ENCODE measurements around the gene C5orf46. TPM values are rescaled to one million over a fixed set of nuclear protein-coding genes. Genes with fewer than 3 reads are reported as not detected.
A peak's percentile ranks its signal among the peaks of the same experiment; 100 is the strongest.

Gene C5orf46
- total RNA-seq, 1 experiment from 2014 or later = not detected

DNA sequence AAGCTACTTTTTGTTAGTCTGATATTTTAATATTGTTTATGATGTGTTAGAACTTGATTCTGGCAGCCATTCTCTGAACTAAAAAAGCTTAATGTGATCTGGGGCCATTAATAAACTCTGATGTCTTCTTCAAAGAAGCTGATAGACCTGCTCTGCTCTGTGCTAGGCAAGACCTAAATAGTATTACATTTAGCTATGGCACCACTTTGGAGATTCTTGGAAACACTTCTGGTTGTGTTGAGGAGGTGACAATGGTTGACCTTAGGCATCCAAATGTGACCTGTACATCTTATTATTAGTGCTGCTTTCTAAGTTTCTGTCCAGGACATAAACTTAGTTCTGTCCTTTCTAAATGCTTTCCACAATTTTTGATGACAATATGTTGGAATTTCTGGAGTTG is 49.5 kb downstream of the C5orf46 start:
- TF ChIP-seq, protein P1, sequence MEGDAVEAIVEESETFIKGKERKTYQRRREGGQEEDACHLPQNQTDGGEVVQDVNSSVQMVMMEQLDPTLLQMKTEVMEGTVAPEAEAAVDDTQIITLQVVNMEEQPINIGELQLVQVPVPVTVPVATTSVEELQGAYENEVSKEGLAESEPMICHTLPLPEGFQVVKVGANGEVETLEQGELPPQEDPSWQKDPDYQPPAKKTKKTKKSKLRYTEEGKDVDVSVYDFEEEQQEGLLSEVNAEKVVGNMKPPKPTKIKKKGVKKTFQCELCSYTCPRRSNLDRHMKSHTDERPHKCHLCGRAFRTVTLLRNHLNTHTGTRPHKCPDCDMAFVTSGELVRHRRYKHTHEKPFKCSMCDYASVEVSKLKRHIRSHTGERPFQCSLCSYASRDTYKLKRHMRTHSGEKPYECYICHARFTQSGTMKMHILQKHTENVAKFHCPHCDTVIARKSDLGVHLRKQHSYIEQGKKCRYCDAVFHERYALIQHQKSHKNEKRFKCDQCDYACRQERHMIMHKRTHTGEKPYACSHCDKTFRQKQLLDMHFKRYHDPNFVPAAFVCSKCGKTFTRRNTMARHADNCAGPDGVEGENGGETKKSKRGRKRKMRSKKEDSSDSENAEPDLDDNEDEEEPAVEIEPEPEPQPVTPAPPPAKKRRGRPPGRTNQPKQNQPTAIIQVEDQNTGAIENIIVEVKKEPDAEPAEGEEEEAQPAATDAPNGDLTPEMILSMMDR (conservative IDR thresholded peaks at IDR 0.05; ENCODE audit: low read depth, low read length) = no peak
- TF ChIP-seq EZH2 (IDR thresholded peaks at IDR 0.05; ENCODE audit: borderline replicate concordance, low read depth, low read length, poor library complexity, severe bottlenecking) = no peak
- no peaks in the 10 kb centered on the region for H3K27me3 ChIP-seq (replicated peaks; ENCODE audit: insufficient read depth, low read depth, low read length, poor library complexity)
- no peaks in the 10 kb centered on the region for H3K9me3 ChIP-seq (ENCODE audit: low read depth, low read length, poor library complexity, severe bottlenecking)
- no TSS peak for BruUV-seq (replicated peaks)
- ChIA-PET CTCF (no interaction called here), POLR2A (ENCODE audit: low non-redundant PET) (no interaction called here)
- DNase-seq (ENCODE audit: low spot score) = no peak
- intact Hi-C loops (cut with micrococcal nuclease; ENCODE audit: unreplicated experiment) = loop anchor here (5.0 kb wide), 1 partner anchor 136 kb away; no protein-coding TSS in a partner anchor
- H3K27ac ChIP-seq (ENCODE audit: low read depth, low read length, poor library complexity, severe bottlenecking) = no peak overlapping the region
- H3K36me3 ChIP-seq (ENCODE audit: insufficient read depth, low read length, poor library complexity, severe bottlenecking) = no peaks in the 10 kb centered on the region
- H3K4me1 ChIP-seq (ENCODE audit: insufficient read depth, low read length, poor library complexity, severe bottlenecking) = peaks cover 9% of the 10 kb centered on the region
- H3K4me3 ChIP-seq (ENCODE audit: low read depth, low read length, poor library complexity, severe bottlenecking) = no peak overlapping the region

DNA sequence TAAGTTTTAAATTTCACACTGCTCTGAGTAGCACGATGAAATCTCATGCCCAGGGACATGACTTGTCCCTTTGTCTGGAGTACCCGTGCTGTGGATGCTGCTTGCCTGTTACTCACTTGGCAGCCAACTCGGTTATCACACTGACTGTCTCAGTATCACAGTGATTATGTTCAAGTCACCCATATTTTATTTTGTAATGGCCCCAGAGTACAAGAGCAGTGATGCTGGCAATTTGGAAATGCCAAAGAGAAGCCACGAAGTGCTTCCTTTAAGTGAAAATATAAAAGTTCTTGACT is 50.6 kb downstream of the C5orf46 start:
- Histone ChIP-seq H3K27me3 (replicated peaks; ENCODE audit: insufficient read depth, low read depth, low read length, poor library complexity) (no peaks in the 10 kb centered on the region), H3K36me3 (ENCODE audit: insufficient read depth, low read length, poor library complexity, severe bottlenecking) (no peaks in the 10 kb centered on the region), H3K27ac (ENCODE audit: low read depth, low read length, poor library complexity, severe bottlenecking) (no peak overlapping the region), H3K4me3 (ENCODE audit: low read depth, low read length, poor library complexity, severe bottlenecking) (no peak overlapping the region), H3K4me1 (ENCODE audit: insufficient read depth, low read length, poor library complexity, severe bottlenecking) (peaks cover 9% of the 10 kb centered on the region), H3K9me3 (ENCODE audit: low read depth, low read length, poor library complexity, severe bottlenecking) (no peaks in the 10 kb centered on the region)
- no peak for DNase-seq (ENCODE audit: low spot score)
- intact Hi-C loops (cut with micrococcal nuclease; ENCODE audit: unreplicated experiment) = loop anchor here (5.0 kb wide), 1 partner anchor 137 kb away; no protein-coding TSS in a partner anchor
- POLR2A ChIA-PET (ENCODE audit: low non-redundant PET) = no interaction called here
- BruUV-seq (replicated peaks) = no TSS peak
- CTCF ChIA-PET = no interaction called here
- TF ChIP-seq, protein P1 (conservative IDR thresholded peaks at IDR 0.05; ENCODE audit: low read depth, low read length) = no peak
- TF ChIP-seq EZH2 (IDR thresholded peaks at IDR 0.05; ENCODE audit: borderline replicate concordance, low read depth, low read length, poor library complexity, severe bottlenecking) = no peak

DNA sequence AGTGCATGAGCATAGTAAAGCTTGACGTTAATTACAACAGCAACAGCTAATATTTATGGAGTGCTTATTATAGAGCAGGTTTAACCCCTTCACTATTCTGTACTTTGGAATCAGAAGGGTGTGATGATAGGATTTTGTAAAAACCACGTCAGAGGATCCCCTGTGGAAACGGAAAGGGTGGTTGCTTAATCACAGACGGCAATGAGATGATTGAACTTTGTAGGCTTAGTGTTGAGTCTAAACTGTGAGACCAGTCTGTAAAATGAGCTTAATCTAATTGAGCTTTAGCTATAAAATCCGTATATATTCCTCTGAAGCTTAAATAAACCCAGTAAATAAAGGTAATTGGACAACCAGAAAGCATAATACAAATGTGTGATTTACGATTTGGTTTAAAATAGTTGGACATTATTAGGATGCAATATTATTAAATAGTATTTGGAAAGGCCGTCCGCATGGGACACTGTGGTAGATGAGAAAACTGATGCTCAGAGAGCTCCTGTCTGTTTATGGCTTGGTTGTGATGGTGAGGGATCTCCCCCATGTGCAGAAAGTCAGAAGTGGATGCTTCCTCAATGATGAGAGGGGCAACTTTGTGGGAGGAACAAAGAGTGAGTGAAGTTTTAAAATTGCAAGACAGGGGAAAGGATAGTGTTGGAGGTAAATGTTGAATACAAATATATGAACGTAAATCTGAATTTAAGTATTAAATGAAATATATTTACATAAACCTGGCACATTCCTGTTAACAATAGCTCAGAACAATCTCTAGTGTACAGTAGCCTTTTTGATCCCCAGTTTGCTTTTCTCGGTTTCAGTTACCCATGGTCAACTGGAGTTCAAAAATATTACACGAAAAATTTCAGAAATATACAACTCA is 51.2 kb downstream of the C5orf46 start:
- Histone ChIP-seq H3K4me3 (ENCODE audit: low read depth, low read length, poor library complexity, severe bottlenecking) (no peak overlapping the region), H3K4me1 (ENCODE audit: insufficient read depth, low read length, poor library complexity, severe bottlenecking) (peaks cover 9% of the 10 kb centered on the region), H3K27me3 (replicated peaks; ENCODE audit: insufficient read depth, low read depth, low read length, poor library complexity) (no peaks in the 10 kb centered on the region), H3K36me3 (ENCODE audit: insufficient read depth, low read length, poor library complexity, severe bottlenecking) (no peaks in the 10 kb centered on the region), H3K9me3 (ENCODE audit: low read depth, low read length, poor library complexity, severe bottlenecking) (no peaks in the 10 kb centered on the region), H3K27ac (ENCODE audit: low read depth, low read length, poor library complexity, severe bottlenecking) (no peak overlapping the region)
- DNase-seq (ENCODE audit: low spot score) = peak; percentile 52
- no TSS peak for BruUV-seq (replicated peaks)
- TF ChIP-seq, protein P1 (conservative IDR thresholded peaks at IDR 0.05; ENCODE audit: low read depth, low read length) = no peak
- TF ChIP-seq EZH2 (IDR thresholded peaks at IDR 0.05; ENCODE audit: borderline replicate concordance, low read depth, low read length, poor library complexity, severe bottlenecking) = no peak
- POLR2A ChIA-PET (ENCODE audit: low non-redundant PET) = no interaction called here
- intact Hi-C loops (cut with micrococcal nuclease; ENCODE audit: unreplicated experiment) = loop anchor here (1.0 to 5.0 kb wide), 2 partner anchors 137 to 227 kb away; no protein-coding TSS in a partner anchor
- CTCF ChIA-PET = no interaction called here
